Left renal pelvis (tissue), 4 donors: Measurements from ENCODE around the gene ASPG. TPM values are rescaled to one million over a fixed set of nuclear protein-coding genes. Genes with fewer than 3 reads are reported as not detected.

ENCODE experiments used
- DNase-seq, 4 donors: peaks; one replicate each; pipeline ENCODE4 v3.0.0-alpha.2; 2013; ENCODE audit warnings: low read depth in 4 of 4, low spot score in 3 of 4
- polyA plus RNA-seq, 4 donors: library from polyadenylated mRNA; unstranded; fragments of 120-200 nt; gene quantifications; one replicate each; pipeline ENCODE4 v1.2.1, GENCODE V29; 2013; ENCODE audit not compliant: insufficient read length in 4 of 4

Gene ASPG
- polyA plus RNA-seq, 4 donors = 1.4 to 18.9 (median 10.0) TPM

GRCh38 chr14:104134061-104134965 lies 48.8 kb downstream of the ASPG start:
- DNase-seq = no peak

DNA sequence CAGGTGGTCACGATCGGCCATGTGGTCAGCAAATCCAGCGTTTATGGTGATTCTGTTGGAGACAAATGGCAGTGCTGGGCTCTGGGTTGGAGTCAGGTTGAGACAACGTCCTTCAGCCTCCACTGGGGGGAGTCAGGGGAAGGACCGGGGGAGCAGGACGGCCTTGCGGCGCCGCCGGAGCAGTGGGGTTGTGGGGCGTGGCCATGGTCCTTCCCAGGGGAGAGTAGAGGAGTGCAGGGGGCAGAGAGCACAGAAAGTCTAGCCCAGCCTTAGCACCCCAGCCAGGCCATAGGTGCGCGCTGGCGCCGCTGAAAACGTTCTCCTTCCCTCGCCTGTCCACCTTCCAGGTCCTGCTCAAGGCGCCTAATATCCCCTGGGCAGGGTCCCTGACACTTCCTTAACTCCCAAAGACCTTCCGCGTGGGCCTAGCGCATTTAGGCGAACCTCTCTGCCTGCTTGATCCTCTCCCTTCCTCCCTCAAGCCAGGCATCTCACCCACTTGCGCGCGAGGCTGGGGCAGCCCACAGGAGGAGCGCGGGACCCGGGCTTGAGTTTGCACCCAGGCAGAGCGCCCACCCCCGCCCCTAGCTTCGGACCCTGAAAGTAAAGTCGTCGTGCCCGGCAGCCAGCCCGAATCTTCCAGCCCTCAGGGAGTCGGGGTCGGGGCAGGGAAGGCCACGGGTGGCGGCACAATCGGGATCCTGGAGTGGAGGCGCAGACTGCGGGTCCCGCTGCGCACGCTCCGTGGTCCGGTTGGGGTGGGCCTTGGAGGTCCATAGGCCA lies 49.8 kb downstream of the ASPG start:
- DNase-seq = no peak

- no peak for DNase-seq
Measured at GRCh38 chr14:104135904-104136471, 50.5 kb downstream of the ASPG start.

- no peak for DNase-seq
Measured at GRCh38 chr14:104136472-104137296, 51.2 kb downstream of the ASPG start.

GRCh38 chr14:104137297-104138097 lies 52.0 kb downstream of the ASPG start:
- DNase-seq = no peak

DNA sequence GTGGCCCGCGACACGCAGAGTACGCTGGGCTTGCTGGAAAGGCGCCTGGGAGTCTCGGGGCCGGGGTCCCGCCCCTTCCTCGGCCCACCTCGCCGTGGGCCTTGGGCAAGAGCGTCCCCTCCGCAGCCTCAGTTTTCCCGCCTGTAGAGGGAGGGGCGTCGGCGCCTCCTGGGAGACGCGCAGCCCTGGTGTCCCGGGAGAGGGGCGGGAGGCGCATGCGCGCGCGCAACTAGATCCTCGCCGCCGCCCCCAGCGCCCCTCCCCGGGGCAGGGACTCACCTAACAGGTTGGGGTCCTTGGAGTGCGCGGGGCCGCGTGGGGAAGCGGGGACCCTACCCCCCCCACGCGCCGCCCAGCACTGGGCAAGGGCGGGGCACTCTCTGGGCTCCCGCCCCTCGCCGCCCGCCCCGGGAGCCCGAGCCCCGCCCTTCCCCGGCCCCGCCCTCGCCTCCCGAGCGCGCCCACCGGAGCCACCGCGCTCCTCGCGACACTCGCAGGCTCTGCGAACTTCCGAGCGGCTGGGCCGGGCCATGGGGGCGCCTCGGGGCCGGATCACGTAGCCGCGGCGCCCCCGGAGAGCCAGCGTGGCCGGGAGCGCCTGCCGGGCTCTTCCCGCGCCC lies 52.7 kb downstream of the ASPG start, which contains the start of gene KIF26A:
Gene KIF26A (plus strand): TSS at position 490 of the 620 bp plus-strand sequence. CDS start 136 bp downstream, outside the sequence.
- DNase-seq = no peak

GRCh38 chr14:104138718-104139459 lies 53.4 kb downstream of the ASPG start:
- DNase-seq = no peak

GRCh38 chr14:104139460-104140212 lies 54.1 kb downstream of the ASPG start:
- DNase-seq = no peak

DNA sequence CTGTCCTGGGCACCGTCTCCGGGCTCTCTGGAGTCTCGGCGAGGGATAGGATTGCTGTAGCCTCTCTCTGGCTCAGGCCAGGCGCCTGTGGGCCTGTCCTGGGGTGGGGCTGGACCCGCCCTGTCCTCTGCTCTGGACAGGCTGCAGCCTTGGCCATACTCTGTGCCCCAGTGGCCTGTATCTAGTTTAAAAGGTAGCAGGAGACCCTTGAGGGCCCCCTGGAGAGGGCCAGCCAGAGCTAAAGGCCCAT lies 54.6 kb downstream of the ASPG start:
- DNase-seq = no peak

GRCh38 chr14:104140463-104141331 lies 55.2 kb downstream of the ASPG start:
- DNase-seq = no peak

GRCh38 chr14:104141621-104142091 lies 56.2 kb downstream of the ASPG start:
- no peak for DNase-seq

DNA sequence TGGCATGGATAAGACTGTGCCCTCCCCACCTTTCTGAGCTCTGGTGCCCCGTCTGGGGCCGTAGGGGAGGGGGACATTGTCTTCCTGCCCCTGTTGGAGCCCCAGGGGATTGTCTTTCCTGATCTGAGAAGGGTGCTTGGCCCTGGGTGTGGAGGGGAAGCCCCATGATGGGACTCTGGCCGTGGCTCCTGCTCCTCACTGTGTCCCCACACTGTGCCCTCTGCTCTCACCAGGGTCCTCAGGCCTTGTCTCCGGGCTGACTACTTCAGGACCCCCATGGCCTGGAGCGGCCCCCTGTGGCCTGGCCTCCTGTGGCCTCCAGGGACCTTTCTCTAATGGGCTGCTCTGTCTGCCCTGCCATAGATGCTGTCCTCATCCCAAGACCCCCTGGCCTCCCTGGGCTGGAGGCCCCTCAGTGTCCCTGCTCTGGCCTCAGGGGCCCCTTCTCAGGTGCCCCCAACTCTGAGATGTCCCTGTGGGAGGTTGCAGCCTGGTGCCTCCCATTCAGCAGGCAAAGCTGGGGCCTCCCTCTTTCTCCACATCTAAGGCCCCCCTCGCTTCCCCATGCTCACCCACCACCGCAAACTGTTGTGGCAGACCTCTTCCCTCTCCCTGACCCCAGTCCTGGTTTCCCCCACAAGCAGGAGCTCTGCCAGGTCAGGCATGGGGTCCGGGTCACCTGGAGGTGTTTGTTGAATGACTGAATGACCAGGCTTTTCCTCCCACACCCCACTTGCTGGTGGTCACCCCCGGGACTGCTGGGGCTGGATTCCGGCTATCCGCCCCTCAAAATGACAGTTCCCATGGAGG lies 56.8 kb downstream of the ASPG start:
- DNase-seq = no peak

DNA sequence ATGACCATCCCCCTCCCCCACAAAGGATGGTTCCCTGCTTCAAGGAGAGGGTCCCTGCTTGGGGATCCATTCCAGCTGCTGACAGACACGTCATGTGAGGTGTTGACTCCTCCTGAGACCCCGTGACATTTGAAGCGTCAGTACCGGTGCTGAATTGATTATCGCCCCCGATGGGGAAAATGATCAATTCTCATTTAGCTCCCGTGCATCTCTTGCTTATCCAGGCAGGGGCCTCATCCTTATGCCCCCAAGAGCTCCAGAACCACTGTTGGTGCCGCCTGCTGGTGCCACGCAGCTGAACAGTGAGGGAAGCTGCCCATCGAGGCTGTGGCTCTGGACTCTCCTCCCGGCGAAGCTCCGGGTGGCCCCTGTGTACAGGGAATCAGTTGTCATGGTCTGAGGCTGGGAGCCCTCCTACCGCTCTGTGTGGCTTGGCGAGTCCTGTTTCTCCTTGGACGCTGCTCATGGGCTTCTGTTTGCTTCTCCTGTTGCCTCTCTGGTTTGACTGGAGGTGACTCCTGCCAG lies 57.5 kb downstream of the ASPG start:
- DNase-seq = no peak

- DNase-seq = no peak
Measured at GRCh38 chr14:104143521-104144452, 58.3 kb downstream of the ASPG start.

- DNase-seq = no peak
Measured at GRCh38 chr14:104144453-104144790, 58.9 kb downstream of the ASPG start.
